GM12878 (cell line): ENCODE results near the gene SRGAP2C. TPM values are rescaled to one million over a fixed set of nuclear protein-coding genes. Genes with fewer than 3 reads are reported as not detected.
"Not testable (repeated sequence)": the region's sequence is repeated elsewhere in the genome, so short reads cannot be mapped to it uniquely, and the experiment has no call there.

ENCODE experiments used
- ATAC-seq: fragments of 200-7000 bp; cut with Tn5 transposase; 3 replicates; pipeline ENCODE4 v1.9.1; 2020; ENCODE audit warnings: mild to moderate bottlenecking, moderate library complexity
- BruUV-seq: library from RNA; stranded (reverse); fragments of 400-500 nt; replicated peaks from 2 replicates; lab custom pipeline; 2021; lab: Mats Ljungman, UMichigan
- CTCF ChIA-PET: fragments of 300-600 bp; sonication (Branson Sonifier 250); formaldehyde crosslinking; extraction: SDS; loops from one replicate; lab custom pipeline; 2021; ENCODE audit warnings: inconsistent platforms; lab: Yijun Ruan, JAX
- POLR2A ChIA-PET: fragments of 350-600 bp; formaldehyde crosslinking; extraction: SDS; loops from one replicate; lab custom pipeline; 2021; ENCODE audit warnings: inconsistent platforms; lab: Charles Lee
- RAD21 ChIA-PET: fragments of 300-600 bp; sonication (Branson Sonifier 250); formaldehyde crosslinking; loops from one replicate; lab custom pipeline; 2023; ENCODE audit warnings: antibody characterized with exemption; ENCODE audit not compliant: unreplicated experiment; lab: Charles Lee
- SMC1A ChIA-PET: fragments of 300-600 bp; sonication (Branson Sonifier 250); formaldehyde crosslinking; loops from one replicate; lab custom pipeline; 2023; ENCODE audit not compliant: unreplicated experiment, uncharacterized antibody; lab: Charles Lee
- DNase-seq: peaks from one replicate; pipeline ENCODE4 v3.0.0-alpha.2; 2011; ENCODE audit warnings: low read depth, low spot score
- FAIRE-seq: peaks from 3 replicates; lab custom pipeline; 2011; peaks lifted over from hg19 to GRCh38; lab: Jason Lieb, UNC
- H2AFZ ChIP-seq: 2 replicates; pipeline ENCODE4 v1.6.0; 2011; ENCODE audit warnings: low read depth, low read length, control low read depth; ENCODE audit not compliant: control insufficient read depth
- H3K27ac ChIP-seq: 2 replicates; pipeline ENCODE4 v1.5.1; 2011; ENCODE audit warnings: control low read depth; ENCODE audit not compliant: control insufficient read depth, insufficient read depth
- H3K27me3 ChIP-seq, 2 experiments: replicated peaks in 1 of 2; 2 replicates each; pipeline versions ENCODE4 v1.6.0 to v1.6.1; 2011; ENCODE audit warnings: low read length in 1 of 2; ENCODE audit not compliant: control insufficient read depth in 2 of 2, insufficient read depth in 2 of 2
- H3K36me3 ChIP-seq, 2 experiments: 2 replicates each; pipeline ENCODE4 v1.5.1; 2011; ENCODE audit warnings: low read length in 1 of 2; ENCODE audit not compliant: control insufficient read depth in 2 of 2, insufficient read depth in 2 of 2
- H3K4me1 ChIP-seq: 2 replicates; pipeline ENCODE4 v1.6.1; 2011; ENCODE audit warnings: mild to moderate bottlenecking, low read length, moderate library complexity, mixed read lengths; ENCODE audit not compliant: control insufficient read depth, insufficient read depth
- H3K4me2 ChIP-seq: 2 replicates; pipeline ENCODE4 v1.6.0; 2011; ENCODE audit warnings: control low read depth; ENCODE audit not compliant: control insufficient read depth, insufficient read depth
- H3K4me3 ChIP-seq: fragments of 200-600 bp; sonication (generic); 2 replicates; pipeline ENCODE4 v1.5.1; 2016
- H3K79me2 ChIP-seq: 2 replicates; pipeline ENCODE4 v1.6.0; 2011; ENCODE audit warnings: low read length; ENCODE audit not compliant: control insufficient read depth, insufficient read depth
- H3K9ac ChIP-seq: 2 replicates; pipeline ENCODE4 v1.8.0; 2011; ENCODE audit warnings: low read length, control low read depth, mixed read lengths; ENCODE audit not compliant: control insufficient read depth, insufficient read depth
- H3K9me3 ChIP-seq: replicated peaks from 3 replicates; pipeline ENCODE4 v1.5.1; 2011; ENCODE audit warnings: mild to moderate bottlenecking, low read length; ENCODE audit not compliant: control insufficient read depth, insufficient read depth
- H4K20me1 ChIP-seq: 2 replicates; pipeline ENCODE4 v1.6.0; 2011; ENCODE audit not compliant: control insufficient read depth, insufficient read depth
- WGBS: methylation state at CpG from one replicate; pipeline ENCODE4 v1.1.6; 2016; ENCODE audit warnings: low lambda C conversion rate; ENCODE audit not compliant: insufficient replicate concordance, insufficient coverage; ENCODE audit errors: missing lambda C conversion rate; 5-methylcytosine and 5-hydroxymethylcytosine counted together
- in situ Hi-C: fragments of 300-500 bp; cut with MboI; formaldehyde crosslinking; loops from 9 replicates; pipeline ENCODE4 v1.14.3; 2018; ENCODE audit warnings: mixed read lengths
- intact Hi-C: fragments of 100-400 bp; cut with micrococcal nuclease; formaldehyde crosslinking; loops from one replicate; pipeline ENCODE4 v1.14.2; 2022; ENCODE audit not compliant: unreplicated experiment
- polyA plus RNA-seq, 11 experiments: library from polyadenylated mRNA; depleted of rRNA in 4 of 11; unstranded in 6 of 11; stranded (reverse) in 5 of 11; fragments of >200 nt; fragmentation: Nextera tagmentation in 4 of 11; fragmentation: Illumina TruSeq in 1 of 11; extraction: Ambion mirVana in 4 of 11; extraction: Trizol in 1 of 11; gene quantifications; 1 replicate in 1 of 11; 2 replicates in 10 of 11; pipeline versions ENCODE4 v1.2.1 to v1.2.3, GENCODE V29; 2011 to 2016; ENCODE audit warnings: inconsistent platforms in 2 of 11, missing spikeins in 2 of 11, low read depth in 1 of 11
- total RNA-seq, 4 experiments: library from RNA; depleted of rRNA in 3 of 4; stranded (reverse); fragments of >200 nt in 3 of 4; fragmentation: Illumina TruSeq in 1 of 4; extraction: Trizol in 1 of 4; gene quantifications; 2 replicates each; pipeline versions ENCODE4 v1.2.1 to v1.2.3, GENCODE V29; 2013 to 2021

SRGAP2C gene
- total and polyA plus RNA-seq, 10 of the 15 experiments (the other 5 are each of a cell fraction or from before 2014, with no cell fraction given), result 0.82 to 7.6 (median 2.3) TPM

- POLR2A ChIA-PET, BruUV-seq: not testable (repeated sequence)
Observed at GRCh38 chr1:121154811-121155210, 30.0 kb upstream of the SRGAP2C start.

GRCh38 chr1:121155671-121156358, 29.0 kb upstream of the SRGAP2C start:
- DNase-seq, H3K27ac ChIP-seq, FAIRE-seq, H3K27me3 ChIP-seq, H3K9ac ChIP-seq, in situ Hi-C loops, H4K20me1 ChIP-seq, ATAC-seq, CTCF ChIA-PET, RAD21 ChIA-PET, intact Hi-C loops, H3K79me2 ChIP-seq, POLR2A ChIA-PET, H3K4me1 ChIP-seq, H3K4me2 ChIP-seq, H3K36me3 ChIP-seq, BruUV-seq, SMC1A ChIA-PET, H2AFZ ChIP-seq, H3K9me3 ChIP-seq, H3K4me3 ChIP-seq: not testable (repeated sequence)
- WGBS, result 94% methylated on average over 5 of the region's 6 CpGs

More at GRCh38 chr1:121154811-121155210, 30.0 kb upstream of the SRGAP2C start:
- SMC1A ChIA-PET, FAIRE-seq, in situ Hi-C loops, intact Hi-C loops, RAD21 ChIA-PET, ATAC-seq, H3K4me3 ChIP-seq, DNase-seq, CTCF ChIA-PET, H3K36me3 ChIP-seq, H3K9ac ChIP-seq, H3K79me2 ChIP-seq, H4K20me1 ChIP-seq, H2AFZ ChIP-seq, H3K4me2 ChIP-seq, H3K27me3 ChIP-seq, H3K9me3 ChIP-seq, H3K4me1 ChIP-seq, H3K27ac ChIP-seq: not testable (repeated sequence)
- 0% methylated on average over 1 of the region's 2 CpGs for WGBS

- H3K4me1 ChIP-seq, H3K79me2 ChIP-seq, FAIRE-seq, CTCF ChIA-PET, H2AFZ ChIP-seq, SMC1A ChIA-PET, H3K4me2 ChIP-seq, H3K27me3 ChIP-seq, H3K9me3 ChIP-seq, H4K20me1 ChIP-seq, DNase-seq, intact Hi-C loops, H3K27ac ChIP-seq, ATAC-seq, BruUV-seq, H3K9ac ChIP-seq, RAD21 ChIA-PET, POLR2A ChIA-PET, in situ Hi-C loops, H3K36me3 ChIP-seq, H3K4me3 ChIP-seq: not testable (repeated sequence)
- no CpG with 5 or more reads among the region's 4 CpGs for WGBS
Observed at GRCh38 chr1:121156958-121157603, 27.7 kb upstream of the SRGAP2C start.

- BruUV-seq, RAD21 ChIA-PET, H3K4me2 ChIP-seq, POLR2A ChIA-PET, ATAC-seq, FAIRE-seq, H3K4me3 ChIP-seq, H3K27me3 ChIP-seq, H2AFZ ChIP-seq, H4K20me1 ChIP-seq, H3K36me3 ChIP-seq, CTCF ChIA-PET, H3K4me1 ChIP-seq, SMC1A ChIA-PET, H3K9ac ChIP-seq, H3K79me2 ChIP-seq, DNase-seq, in situ Hi-C loops, H3K27ac ChIP-seq, H3K9me3 ChIP-seq, intact Hi-C loops: not testable (repeated sequence)
- no CpG with 5 or more reads among the region's 2 CpGs for WGBS
Observed at GRCh38 chr1:121157609-121158008, 27.2 kb upstream of the SRGAP2C start.
